GM11168 (cell line): ENCODE results near the gene TMPRSS7.
"Not testable (repeated sequence)": the region's sequence is repeated elsewhere in the genome, so short reads cannot be mapped to it uniquely, and the experiment has no call there.

Experiments used
- in situ Hi-C: fragments of 300-500 bp; cut with MboI; formaldehyde crosslinking; loops from one replicate; pipeline ENCODE4 v1.12.0; 2022; ENCODE audit warnings: low sequenced_read_pairs; ENCODE audit not compliant: unreplicated experiment

Gene TMPRSS7

DNA sequence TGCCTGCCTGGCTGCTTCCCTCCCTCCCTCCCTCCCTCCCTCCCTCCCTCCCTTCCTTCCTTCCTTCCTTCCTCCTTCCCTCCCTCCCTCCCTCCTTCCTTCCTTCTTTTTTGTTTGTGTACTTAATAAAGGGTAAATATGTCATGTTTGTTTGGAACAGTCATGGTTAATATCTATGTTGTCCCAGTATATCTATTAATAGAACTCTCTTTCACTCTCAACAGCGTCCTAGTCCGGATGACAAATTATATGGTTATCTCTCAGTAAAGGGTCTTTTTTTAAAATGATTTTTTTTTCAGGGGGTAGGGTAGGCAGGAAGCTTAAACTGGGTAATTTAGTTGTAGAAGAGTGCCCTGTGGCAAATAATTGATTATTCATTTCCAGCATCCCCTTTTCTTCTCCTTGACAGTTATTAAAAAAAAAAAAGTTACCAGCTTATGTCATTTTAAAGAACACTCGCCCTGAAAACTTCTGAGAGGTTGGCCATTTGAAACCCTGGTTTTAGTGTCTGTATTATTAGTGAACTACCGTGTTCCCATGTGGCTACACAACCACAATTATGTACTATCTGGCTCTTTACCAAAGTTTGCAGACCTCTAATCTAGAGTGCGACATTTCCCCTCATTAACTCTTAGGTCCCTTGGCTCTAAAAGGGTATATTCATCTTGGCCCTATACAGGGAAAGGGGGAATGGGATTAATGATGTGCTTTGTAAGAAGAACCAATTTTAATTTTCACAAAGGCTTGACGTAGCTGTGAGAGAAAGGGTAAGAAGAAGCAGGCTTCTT, 22.1 kb upstream of the TMPRSS7 start:
- in situ Hi-C loops, result no loop called here

DNA sequence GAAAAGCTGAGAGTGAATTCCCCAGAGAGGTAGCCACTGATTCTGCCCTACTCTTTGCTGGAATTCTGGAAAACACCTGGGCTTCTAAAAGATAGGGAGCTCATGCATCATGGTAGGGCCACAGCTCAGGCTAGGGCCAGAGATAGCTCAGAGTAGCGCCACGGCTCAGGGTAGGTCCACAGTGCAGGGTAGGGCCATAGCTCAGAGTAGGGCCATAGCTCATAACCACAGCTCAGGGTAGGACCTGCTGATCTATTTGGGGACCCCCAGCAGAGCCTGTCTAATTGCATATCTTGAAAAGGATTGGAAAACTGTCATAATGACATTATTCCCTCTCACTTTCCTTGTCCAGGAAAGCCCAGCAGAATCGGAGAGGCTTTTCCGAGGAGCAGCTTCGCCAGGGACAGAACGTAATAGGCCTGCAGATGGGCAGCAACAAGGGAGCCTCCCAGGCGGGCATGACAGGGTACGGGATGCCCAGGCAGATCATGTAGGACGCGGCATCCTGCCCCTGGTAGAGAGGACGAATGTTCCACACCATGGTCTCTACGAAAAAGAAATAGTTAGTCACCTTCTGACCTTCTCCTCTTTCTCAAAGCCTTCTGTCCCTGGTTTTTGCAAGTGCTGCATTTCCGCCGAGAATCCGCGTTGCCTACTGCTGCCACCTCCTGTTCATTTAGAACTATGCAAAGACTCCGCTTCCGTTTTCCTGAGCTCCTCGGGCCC, 21.3 kb upstream of the TMPRSS7 start:
- in situ Hi-C loops, result no loop called here

DNA sequence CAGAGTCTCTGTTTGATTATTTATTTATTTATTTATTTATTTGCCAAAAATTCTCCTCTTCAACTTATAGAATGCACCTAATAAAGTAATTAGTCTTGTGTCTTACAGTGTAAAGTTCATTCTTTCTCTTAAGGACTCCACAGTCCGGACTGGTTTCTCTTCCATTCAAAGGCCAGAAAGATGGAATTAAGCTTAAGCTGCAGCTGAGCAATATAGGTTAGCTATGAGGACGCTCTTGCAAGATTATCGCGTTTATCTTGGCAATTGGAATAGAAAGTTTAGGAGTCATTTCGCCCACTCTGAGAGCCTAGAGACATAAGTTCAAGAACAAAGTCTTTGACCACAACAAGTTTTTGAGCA, 20.8 kb upstream of the TMPRSS7 start:
- in situ Hi-C loops, result no loop called here

DNA sequence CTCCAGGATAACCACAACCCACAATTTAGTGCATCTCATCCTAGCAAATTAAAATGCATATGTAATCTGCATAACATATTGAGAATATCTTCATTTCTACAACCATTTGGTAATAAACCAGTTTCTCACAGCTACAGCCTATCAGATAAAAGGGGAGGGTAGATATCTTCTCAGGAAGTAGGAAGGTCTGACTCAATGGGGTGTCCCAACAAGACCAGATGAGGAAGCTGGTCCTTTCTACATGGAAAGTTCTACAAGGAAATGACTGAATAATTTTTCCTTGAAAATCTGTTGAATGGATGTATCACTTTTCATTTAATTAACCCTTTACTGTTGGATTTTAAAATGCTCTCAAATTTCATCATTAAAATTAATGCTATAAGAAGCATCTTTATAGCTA, 17.4 kb upstream of the TMPRSS7 start:
- in situ Hi-C loops, result no loop called here

DNA sequence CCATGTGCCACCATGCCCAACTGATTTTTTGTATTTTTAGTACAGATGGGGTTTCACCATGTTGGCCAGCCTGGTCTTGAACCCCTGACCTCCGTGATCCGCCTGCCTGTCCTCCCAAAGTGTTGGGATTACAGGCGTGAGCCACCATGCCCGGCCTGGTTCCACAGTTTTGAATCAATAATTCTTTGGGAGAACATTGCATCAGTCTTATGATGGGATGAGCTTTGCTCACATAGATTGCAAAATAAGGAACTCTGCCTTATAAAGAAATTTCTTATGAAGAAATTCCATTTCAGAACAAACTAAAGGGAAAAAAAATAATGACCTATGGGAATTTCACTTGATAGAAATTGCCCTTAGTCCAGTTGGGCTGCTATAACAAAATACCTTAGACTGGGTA, 15.8 kb upstream of the TMPRSS7 start:
- in situ Hi-C loops, result no loop called here

DNA sequence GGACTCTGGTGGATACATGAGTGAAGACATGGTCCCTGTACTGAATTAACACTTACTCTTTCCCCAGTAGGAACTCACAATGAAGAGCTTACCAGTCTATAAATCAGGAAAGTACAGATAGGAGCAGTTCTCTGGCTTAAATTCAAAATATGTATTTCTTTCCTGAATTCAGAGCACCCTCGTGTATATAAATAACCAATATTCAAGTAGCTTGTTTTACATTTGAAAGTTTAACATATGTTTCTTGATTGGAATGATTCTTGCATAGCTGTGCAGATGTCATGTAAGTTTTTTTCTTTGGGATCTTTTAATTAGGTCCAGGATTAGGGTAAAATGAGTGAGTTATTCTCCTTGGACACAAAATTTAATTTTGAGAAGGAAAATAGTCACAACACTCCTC, 14.8 kb upstream of the TMPRSS7 start:
- in situ Hi-C loops, result no loop called here

DNA sequence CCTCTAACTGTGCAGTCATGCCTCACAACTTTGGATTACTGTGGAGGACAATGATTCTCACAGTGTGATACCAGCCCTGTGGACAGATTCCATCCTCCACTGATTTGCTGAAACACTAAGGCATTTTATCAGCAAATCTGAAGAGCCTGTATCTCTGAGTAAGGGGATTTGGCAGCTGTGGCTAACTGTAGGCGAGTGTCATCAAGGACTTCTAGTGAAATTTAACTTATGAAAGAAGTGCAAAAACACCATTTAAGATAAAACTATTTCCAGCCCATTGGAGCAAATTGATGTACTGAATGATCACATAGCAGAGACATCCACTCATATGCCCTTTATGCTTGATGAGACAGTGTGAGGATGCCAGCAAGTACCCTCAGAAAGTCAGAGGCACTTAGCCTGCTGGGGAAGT, 13.9 kb upstream of the TMPRSS7 start:
- in situ Hi-C loops, result no loop called here

DNA sequence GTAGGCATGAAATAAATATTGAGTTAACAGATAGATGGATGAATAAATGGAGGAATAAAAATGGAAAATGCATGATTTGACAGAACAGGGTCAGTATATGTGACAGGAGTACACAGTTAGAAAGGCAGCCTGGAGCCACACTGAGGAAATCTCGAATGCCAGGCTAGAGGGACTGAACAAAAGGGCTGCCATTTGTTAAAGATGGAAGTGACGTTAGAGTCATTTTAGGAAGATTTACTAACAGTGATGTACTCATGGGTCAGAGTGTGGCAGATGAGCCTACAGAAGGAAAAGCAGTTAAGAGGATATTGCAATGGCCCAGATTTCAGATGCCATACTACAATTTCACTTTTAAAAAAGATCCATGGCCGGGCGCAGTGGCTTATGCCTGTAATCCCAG, 7.4 kb upstream of the TMPRSS7 start:
- in situ Hi-C loops, result no loop called here

DNA sequence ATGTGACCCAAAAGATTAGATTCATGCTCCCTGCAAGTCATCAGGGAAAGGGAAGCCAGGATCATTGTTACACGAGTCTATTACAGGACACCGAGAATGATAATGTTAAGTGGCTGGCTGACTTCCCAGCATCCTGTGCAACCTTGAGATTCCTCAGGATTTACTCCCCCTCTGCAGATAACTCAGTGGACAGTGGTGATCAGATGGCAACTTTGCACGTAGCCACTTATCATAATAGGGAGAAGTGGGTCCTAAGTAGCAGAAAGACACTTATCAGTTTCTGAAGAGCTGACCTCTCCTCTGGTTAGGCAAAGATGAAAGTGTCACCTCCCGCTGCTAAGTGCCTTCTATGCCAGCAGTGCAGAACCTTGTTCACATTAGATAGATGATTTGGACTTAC, 6.7 kb upstream of the TMPRSS7 start:
- in situ Hi-C loops, result no loop called here

DNA sequence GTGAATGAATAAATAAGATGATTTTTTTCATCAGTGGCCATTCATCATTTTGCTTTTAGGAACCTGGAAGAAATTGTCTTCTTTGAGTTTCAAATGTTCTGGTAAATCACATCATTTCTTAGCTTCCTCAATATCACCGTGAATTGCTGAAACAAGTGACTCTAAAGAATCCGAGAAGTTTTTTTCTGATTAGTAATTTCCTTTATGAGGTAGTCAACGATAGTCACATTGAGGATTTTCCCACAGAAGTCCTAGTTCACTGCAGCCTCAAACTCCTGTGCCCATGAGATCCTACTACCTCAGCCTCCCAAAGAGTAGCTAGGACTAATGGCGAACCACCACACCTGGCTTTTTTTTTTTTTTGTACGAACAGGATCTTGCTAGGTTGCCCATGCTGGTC, 3.6 kb upstream of the TMPRSS7 start:
- in situ Hi-C loops, result no loop called here

DNA sequence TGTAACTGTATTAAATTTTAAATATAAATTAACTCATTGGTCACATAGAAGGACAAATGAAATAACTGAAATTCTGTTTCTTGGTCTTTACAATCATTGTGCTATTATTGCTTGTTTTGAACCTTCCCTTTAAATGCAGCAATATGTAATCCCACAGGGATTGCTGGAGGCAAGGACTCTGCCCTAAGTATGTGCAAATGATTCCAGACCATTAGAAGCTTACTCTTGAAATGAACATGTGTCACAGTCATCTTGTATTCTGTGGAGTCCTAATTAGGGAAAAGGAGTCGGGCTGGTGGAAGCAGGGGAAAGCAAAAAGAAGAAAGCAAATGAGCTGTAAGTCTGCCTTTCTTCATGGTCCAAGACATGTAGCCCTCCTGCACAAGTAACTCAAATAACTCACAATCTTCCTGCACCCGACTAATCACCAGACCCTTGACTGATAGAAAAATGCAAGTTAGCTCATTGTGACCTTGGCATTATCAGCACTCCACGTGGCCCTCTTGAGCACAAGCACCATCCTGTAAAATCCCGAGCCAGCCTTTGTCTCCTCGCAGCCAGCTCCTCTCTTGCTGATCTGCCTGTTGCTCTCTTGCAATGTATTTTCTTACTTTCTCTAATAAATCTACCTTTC, 2.3 kb upstream of the TMPRSS7 start:
- in situ Hi-C loops, result no loop called here

DNA sequence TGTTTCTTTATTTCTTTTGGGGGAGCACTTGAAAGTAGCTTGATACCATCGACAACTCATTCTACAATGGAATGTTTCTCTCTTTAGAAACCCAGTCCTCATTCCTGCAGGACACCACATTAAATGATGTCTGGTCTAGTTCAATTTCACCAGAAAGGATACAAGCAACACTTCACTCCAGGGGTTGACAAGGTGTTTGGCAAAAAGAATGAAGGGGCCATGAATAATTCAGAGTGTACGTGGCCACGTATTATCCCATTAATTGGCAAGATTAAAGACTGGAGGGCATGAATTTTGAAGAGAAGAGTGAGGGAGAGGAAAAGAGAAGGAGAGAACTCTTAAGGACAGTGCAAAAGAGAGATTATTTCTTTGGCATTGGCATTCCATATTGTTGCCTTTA, 705 bp downstream of the TMPRSS7 start:
- in situ Hi-C loops, result no loop called here

DNA sequence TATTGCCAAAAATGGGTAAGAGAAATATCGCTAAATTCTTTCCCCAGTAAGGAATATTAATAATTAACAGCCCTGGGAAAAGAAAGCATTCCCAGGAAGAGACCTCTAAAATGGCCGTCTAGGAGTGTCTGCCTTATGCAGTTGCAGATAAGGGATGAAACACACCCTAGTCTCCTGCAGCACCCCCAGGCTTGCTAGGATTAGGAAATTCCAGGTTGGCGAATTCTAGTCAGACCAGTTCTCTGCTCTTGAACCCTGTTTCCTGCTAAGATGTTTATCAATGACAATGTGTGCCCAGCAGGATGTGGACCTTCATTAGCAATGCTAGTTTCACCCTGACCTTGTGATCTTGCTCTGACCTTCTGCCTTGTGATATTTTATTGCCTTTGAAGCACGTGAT, 2.7 kb downstream of the TMPRSS7 start:
- in situ Hi-C loops, result not testable (repeated sequence)

DNA sequence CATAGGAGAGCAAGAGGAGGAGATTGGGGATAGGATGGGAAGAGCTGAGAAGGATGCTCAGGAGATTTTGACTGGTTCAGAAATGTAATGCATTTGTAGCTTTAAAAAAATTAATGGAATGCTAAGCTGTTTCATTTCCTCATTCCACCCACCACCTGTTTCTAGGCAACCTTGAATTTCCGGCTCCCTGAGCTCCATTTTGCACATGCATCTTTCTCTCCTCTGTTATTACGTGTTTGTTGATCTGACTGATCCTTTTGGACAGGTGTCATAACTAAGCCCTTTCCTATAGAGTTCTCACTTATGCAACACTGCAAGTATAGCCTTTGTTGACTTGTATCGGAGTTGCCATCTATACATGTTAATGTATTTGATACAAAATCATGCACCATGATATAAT, 4.3 kb downstream of the TMPRSS7 start:
- in situ Hi-C loops, result no loop called here

DNA sequence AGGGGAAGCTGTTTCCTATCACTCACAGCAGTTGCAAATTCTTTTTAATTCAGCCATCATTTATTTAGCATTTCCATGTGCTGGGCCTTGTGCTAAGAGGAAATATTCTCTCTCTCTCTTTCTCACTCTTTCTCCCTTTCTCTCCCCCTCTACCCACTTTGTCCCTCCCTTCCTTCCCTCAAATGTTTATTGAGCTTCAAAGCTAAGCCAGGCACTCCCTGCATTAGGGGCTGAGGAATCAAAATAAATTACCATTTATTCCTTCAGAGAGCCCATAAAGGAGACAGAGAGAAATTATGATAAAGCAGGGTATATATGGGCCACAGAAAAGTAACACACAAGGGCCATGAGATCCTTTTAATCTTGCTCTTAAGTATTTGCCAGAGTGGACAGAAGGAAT, 6.8 kb downstream of the TMPRSS7 start:
- in situ Hi-C loops, result no loop called here

DNA sequence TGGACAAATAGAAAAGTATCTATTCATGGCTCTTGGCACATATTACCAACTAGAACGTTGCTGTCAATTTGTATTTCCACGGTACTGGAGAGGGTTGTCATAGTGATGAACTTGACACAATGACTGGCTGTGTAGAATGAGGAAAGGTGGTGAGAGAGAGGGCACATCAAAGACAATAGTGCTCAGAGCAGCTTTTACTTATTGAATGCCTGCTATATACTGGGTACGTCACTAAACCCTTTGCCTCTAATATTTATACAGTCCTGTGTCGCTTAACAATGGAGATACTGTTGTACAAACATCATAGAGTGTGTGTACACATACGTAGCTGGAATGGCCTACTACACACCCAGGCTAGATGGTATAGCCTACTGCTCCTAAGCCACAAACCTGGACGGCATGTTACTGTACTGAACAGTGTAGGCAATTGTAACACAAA, 8.3 kb downstream of the TMPRSS7 start:
- in situ Hi-C loops, result no loop called here

DNA sequence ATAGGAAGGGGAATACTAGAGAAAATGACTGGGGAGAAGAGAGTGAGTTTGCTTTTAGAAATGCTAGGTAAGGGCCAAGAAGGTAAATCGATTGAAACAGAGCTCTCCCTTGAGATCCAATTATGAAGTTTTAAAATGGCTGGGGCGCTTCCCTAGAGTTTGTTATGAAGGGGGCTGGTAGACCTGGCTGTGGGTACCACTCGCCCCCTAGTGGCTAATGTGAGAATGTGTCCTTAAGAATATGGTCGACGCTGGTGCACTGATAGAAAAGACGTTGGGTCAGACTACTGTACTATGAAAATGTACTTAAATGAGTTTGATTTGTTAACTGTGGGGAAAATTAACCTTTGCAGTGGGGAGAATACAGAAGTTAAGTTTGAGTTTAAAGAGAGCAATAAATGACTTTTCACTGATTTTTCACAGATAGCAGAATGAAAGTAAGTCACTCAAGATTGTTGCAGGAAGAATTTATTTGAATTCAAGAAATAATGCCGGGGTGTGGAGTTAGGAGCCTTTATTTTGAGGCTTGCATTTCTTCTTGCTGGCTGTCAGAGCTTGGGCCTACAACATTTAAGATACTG, 9.2 kb downstream of the TMPRSS7 start:
- in situ Hi-C loops, result no loop called here

DNA sequence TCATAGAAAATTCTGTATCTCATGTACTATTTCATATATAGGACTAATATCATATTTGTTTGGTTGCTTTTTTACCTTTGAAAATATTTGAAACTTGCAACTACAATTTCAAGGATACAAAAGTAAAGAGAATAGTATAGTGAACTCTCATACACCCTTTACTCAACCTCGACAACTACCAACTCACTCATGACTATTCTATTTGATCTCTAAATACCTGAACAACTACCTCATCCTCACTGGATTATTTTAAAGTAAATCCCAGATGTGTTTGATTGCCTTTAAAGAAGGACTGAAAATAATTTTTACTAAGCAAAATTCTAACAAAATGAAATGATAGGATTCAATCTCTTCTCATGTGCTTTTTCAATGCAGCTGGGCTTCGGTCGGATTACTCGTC, 12.1 kb downstream of the TMPRSS7 start:
- in situ Hi-C loops, result no loop called here

DNA sequence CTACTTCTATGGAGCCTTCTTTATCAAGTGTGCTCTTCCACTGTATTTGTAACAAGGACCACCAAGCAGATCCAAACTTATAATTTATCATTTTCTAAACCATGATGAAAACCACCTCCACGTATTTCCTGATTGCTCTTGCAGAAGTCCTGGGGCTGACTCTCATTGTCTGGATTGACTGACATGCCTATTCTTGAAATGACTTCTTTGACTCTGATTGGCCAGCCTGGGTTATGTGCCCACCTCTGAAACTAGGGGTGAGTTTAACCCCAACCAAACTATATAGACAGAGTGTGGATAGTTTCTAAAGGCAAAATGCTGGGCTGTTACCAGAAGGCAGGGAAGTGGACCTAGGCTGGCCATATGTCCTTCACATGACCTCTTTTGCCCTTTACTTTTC, 12.7 kb downstream of the TMPRSS7 start:
- in situ Hi-C loops, result no loop called here

DNA sequence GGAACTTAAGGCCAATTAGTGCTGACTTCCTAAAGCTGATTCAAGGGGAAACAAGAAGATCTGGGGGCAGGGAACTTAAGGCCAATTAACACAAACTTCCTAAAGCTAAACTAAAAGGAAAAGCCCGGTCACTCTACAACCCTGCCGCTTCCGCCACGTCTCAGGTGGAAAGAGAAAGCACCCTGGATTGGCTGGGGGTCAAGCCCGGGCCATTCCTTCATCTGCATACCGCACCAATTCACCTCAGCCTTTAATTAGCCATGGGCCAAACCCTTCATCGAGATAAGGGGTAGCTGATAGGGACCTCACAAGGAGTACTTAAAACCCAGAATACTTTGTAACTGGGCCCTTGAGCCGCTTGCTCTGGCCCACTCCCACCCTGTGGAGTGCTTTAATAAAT, 14.4 kb downstream of the TMPRSS7 start:
- in situ Hi-C loops, result no loop called here

DNA sequence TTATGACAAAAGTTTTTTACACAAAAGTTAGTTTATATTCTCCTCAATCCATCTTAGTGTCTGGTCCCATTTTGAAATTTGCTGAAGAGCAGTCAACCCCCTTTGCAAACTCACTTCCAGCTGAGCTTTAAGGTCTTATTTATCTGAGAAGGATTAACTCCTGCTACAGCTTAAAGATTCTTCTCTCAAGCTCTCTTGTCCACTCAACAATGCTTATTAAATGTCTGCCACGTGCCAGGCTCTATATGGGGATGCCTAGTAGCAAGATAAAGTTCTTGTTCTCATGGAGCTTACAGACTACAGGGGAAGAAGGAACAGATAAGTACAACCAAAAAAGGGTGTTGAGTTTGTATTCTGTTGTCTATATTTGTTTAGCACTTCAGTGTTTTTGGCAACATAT, 18.7 kb downstream of the TMPRSS7 start:
- in situ Hi-C loops, result no loop called here
